Esophagus muscularis mucosa (tissue), 4 donors: ENCODE data around the gene NAA60. TPM values are rescaled to one million over a fixed set of nuclear protein-coding genes. Genes with fewer than 3 reads are reported as not detected.

Source experiments
- DNase-seq: peaks from one replicate; pipeline ENCODE4 v3.0.0-alpha.2; 2017; ENCODE audit errors: extremely low spot score
- H3K27ac ChIP-seq, 4 donors: fragments of 200-600 bp; sonication (generic); replicated peaks in 1 of 4; 1 replicate in 3 of 4; 2 replicates in 1 of 4; pipeline ENCODE4 v1.5.1; 2016 to 2019; ENCODE audit warnings: mild to moderate bottlenecking in 1 of 4
- H3K27me3 ChIP-seq, 4 donors: fragments of 200-600 bp; sonication (generic); one replicate each; pipeline versions ENCODE4 v1.5.1 to v1.6.0; 2016 to 2019
- H3K36me3 ChIP-seq, 4 donors: fragments of 200-600 bp; sonication (generic); one replicate each; pipeline ENCODE4 v1.5.1; 2016 to 2019
- H3K4me1 ChIP-seq, 4 donors: fragments of 200-600 bp; sonication (generic); one replicate each; pipeline ENCODE4 v1.5.1; 2016 to 2019
- H3K4me3 ChIP-seq, 4 donors: fragments of 200-600 bp; sonication (generic); 1 replicate in 2 of 4; 2 replicates in 2 of 4; pipeline ENCODE4 v1.5.1; 2016 to 2019; ENCODE audit warnings: mild to moderate bottlenecking in 4 of 4, moderate library complexity in 1 of 4
- H3K9me3 ChIP-seq, 4 donors: fragments of 200-600 bp; sonication (generic); 1 replicate in 3 of 4; 2 replicates in 1 of 4; pipeline ENCODE4 v1.5.1; 2016 to 2019
- CTCF ChIP-seq, 3 experiments: fragments of 200-600 bp in 2 of 3; fragments of 450-650 bp in 1 of 3; sonication (generic) in 2 of 3; IDR thresholded peaks; one replicate each; pipeline ENCODE4 v1.5.1; 2017 to 2019; ENCODE audit warnings: antibody characterized with exemption in 3 of 3, mild to moderate bottlenecking in 2 of 3, moderate library complexity in 1 of 3
- EP300 ChIP-seq: sonication (generic); formaldehyde crosslinking; IDR thresholded peaks from one replicate; pipeline ENCODE4 v1.6.1; 2017; ENCODE audit warnings: antibody characterized with exemption
- POLR2A ChIP-seq: fragments of 450-650 bp; IDR thresholded peaks from one replicate; pipeline ENCODE4 v1.6.1; 2017; ENCODE audit warnings: antibody characterized with exemption, moderate library complexity, mild to moderate bottlenecking, low read depth
- POLR2AphosphoS5 ChIP-seq, 2 donors: sonication (generic); formaldehyde crosslinking; IDR thresholded peaks; one replicate each; pipeline ENCODE4 v1.6.1; 2017; ENCODE audit warnings: antibody characterized with exemption in 2 of 2
- WGBS: methylation state at CpG from one replicate; pipeline ENCODE4 v1.1.5; 2018; 5-methylcytosine and 5-hydroxymethylcytosine counted together
- intact Hi-C: fragments of 100-400 bp; cut with DNase I; formaldehyde crosslinking; loops from one replicate; pipeline ENCODE4 v1.15.1; 2023
- total RNA-seq, 4 donors: library from RNA; depleted of rRNA; stranded (reverse); fragments of >200 nt; gene quantifications; one replicate each; pipeline versions ENCODE4 v1.1.0 to v1.2.1, GENCODE V29; 2016

Gene NAA60
- total RNA-seq, 4 donors from 2014 or later = 28.0 to 59.8 (median 47.8) TPM

GRCh38 chr16:3487521-3488410 lies 44.3 kb downstream of the NAA60 start:
- WGBS = 90% methylated on average over 12 of the region's 24 CpGs
- Histone ChIP-seq H3K27ac (no peak overlapping the region), H3K36me3 (peaks cover 37 to 54% (median 47%) of the 10 kb centered on the region in 4 donors), H3K4me3 (no peak overlapping the region), H3K4me1 (peaks cover 0 to 6% (median 5%) of the 10 kb centered on the region in 4 donors), H3K9me3 (no peaks in the 10 kb centered on the region), H3K27me3 (no peaks in the 10 kb centered on the region)
- no peak for DNase-seq
- intact Hi-C loops = no loop called here
- TF ChIP-seq EP300 (no peak), POLR2AphosphoS5 (IDR thresholded peaks at IDR 0.05) (peak in 1 of 2 donors; percentile 13), POLR2A (no peak), CTCF (IDR thresholded peaks at IDR 0.05) (no peak)

- 76% methylated on average over 10 of the region's 13 CpGs for WGBS
- no peak for DNase-seq
- Histone ChIP-seq H3K27ac (no peak overlapping the region), H3K4me3 (no peak overlapping the region), H3K9me3 (no peaks in the 10 kb centered on the region), H3K27me3 (no peaks in the 10 kb centered on the region), H3K4me1 (peaks cover 0 to 6% (median 5%) of the 10 kb centered on the region in 4 donors), H3K36me3 (peaks cover 26 to 44% (median 36%) of the 10 kb centered on the region in 4 donors)
- intact Hi-C loops = no loop called here
- TF ChIP-seq CTCF (IDR thresholded peaks at IDR 0.05) = no peak
- TF ChIP-seq POLR2AphosphoS5 (IDR thresholded peaks at IDR 0.05) = no peak
- TF ChIP-seq EP300 = no peak
- TF ChIP-seq POLR2A = no peak
Observed at GRCh38 chr16:3488801-3489200, 45.3 kb downstream of the NAA60 start.

- intact Hi-C loops = loop anchor here (10.0 kb wide), 2 partner anchors 86 to 226 kb away; partner anchors contain the start of genes ZNF174 and ZSCAN32
- H3K27ac ChIP-seq = no peak overlapping the region
- no peak for DNase-seq
- H3K9me3 ChIP-seq = no peaks in the 10 kb centered on the region
- TF ChIP-seq POLR2AphosphoS5 (IDR thresholded peaks at IDR 0.05) (no peak), CTCF (IDR thresholded peaks at IDR 0.05) (no peak), POLR2A (no peak), EP300 (no peak)
- H3K27me3 ChIP-seq = no peaks in the 10 kb centered on the region
- no peak overlapping the region for H3K4me3 ChIP-seq
- peaks cover 0 to 6% (median 5%) of the 10 kb centered on the region in 4 donors for H3K4me1 ChIP-seq
- 62% methylated on average over 16 of the region's 17 CpGs for WGBS
- peaks cover 7 to 21% (median 14%) of the 10 kb centered on the region in 4 donors for H3K36me3 ChIP-seq
Observed at GRCh38 chr16:3490911-3491629, 47.6 kb downstream of the NAA60 start.

DNA sequence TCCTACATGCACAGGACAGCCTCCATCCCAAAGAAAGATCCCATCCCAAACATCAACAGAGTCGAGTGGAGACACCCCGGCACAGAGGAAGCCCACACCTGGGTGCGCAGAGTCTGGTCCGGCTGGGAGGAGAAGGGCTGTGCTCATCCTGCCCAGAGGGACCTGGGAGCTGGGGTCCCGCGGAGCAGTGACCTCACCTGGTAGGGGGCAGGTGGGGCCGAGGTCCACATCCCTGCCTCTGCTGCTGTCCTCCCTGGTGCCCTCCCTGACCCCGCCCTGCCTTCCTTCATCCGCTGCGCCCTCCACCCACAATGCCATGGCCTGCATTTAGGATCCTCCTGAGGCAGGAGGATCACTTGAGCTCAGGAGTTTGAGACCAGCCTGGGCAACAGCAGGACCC lies 48.9 kb downstream of the NAA60 start:
- Histone ChIP-seq H3K4me1 (peaks cover 0 to 6% (median 5%) of the 10 kb centered on the region in 4 donors), H3K27ac (no peak overlapping the region), H3K36me3 (peaks cover 0 to 9% (median 6%) of the 10 kb centered on the region in 4 donors), H3K9me3 (no peaks in the 10 kb centered on the region), H3K4me3 (no peak overlapping the region), H3K27me3 (no peaks in the 10 kb centered on the region)
- TF ChIP-seq POLR2AphosphoS5 (IDR thresholded peaks at IDR 0.05) (no peak), CTCF (IDR thresholded peaks at IDR 0.05) (no peak), EP300 (no peak), POLR2A (no peak)
- WGBS = 100% methylated on average over 1 of the region's 10 CpGs
- no peak for DNase-seq
- intact Hi-C loops = loop anchor here (10.0 kb wide), 2 partner anchors 88 to 228 kb away; partner anchors contain the start of genes ZNF174 and ZSCAN32
